Endometrial microvascular endothelial cells (primary cell): ENCODE results near the gene NTSR1. TPM values are rescaled to one million over a fixed set of nuclear protein-coding genes. Genes with fewer than 3 reads are reported as not detected.

ENCODE experiments used
- in situ Hi-C: cut with HindIII; loops from 2 replicates; pipeline ENCODE4 v1.10.0; 2017; ENCODE audit warnings: low sequenced_read_pairs, low pct_unique_long_range_greater_than_20kb; ENCODE audit errors: inconsistent ontology term
- total RNA-seq: library from RNA; depleted of rRNA; stranded (reverse); fragments of >200 nt; gene quantifications from one replicate; pipeline ENCODE4 v1.2.3, GENCODE V29; 2015; ENCODE audit errors: inconsistent ontology term

Gene NTSR1
- total RNA-seq, 1 donor from 2014 or later = 0.19 TPM

DNA sequence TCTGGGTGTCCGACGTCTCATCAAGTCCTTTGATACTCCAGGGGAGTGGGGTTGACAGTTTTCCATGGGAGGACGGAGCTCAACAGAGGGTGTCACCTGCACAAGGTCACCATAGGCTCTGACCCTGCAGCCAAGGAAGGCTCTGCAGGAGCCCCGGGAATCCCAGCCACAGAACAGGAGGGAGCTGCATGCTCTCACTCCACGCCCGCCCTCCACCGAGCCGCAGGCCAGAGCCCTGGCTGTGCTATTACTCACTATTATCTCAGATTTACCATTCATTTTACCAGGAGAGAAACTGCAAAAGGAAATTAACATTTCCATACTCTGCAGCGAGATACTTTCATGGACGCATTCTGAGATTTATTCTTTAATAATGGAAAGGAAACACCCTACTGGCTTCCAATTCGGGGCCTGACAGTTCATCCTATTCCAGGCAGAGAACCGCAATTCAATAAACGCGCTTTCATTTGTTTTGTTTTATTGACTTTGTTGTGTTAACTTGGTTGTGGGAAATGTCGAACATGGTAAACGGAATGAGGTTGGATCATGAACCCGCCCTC is 18.3 kb upstream of the NTSR1 start:
- in situ Hi-C loops = no loop called here

DNA sequence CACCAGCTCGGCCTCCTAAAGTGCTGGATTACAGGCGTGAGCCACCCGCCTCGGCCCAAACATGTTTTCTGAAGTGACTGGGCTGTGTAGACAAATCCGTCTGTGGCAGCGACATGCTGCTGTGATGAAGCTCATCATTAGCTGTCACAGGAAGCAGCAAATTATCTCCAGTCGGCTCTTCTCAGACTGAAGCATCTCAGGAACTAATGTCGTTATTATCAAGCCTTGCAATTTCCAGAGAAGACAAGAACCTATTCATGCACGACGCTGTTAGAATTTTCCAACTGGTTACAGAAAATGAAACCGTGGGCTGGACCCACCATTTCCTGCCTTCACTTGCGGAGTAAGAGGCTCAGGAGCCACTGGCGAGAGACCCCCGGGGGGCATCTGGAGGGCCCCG is 17.1 kb upstream of the NTSR1 start:
- in situ Hi-C loops = no loop called here

DNA sequence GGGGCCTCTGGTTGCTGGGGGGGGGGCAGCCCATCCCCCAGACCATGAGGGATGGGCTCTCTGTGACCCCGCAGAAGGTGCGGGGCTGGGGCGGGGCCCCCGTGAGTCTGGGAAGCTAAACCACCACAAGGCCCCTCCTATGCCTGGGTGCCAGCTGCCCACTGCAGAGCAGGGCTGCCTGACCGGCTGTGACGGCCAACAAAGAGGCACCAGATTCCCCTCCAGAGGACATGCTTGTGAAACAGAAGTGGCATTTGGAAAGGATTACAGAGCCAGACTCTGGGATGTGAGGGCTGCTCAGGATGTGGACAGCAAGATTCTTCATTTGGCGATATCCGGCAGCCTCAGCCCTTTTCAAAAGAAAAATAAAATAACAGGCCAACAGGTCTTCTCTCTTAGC is 16.5 kb upstream of the NTSR1 start:
- in situ Hi-C loops = no loop called here

DNA sequence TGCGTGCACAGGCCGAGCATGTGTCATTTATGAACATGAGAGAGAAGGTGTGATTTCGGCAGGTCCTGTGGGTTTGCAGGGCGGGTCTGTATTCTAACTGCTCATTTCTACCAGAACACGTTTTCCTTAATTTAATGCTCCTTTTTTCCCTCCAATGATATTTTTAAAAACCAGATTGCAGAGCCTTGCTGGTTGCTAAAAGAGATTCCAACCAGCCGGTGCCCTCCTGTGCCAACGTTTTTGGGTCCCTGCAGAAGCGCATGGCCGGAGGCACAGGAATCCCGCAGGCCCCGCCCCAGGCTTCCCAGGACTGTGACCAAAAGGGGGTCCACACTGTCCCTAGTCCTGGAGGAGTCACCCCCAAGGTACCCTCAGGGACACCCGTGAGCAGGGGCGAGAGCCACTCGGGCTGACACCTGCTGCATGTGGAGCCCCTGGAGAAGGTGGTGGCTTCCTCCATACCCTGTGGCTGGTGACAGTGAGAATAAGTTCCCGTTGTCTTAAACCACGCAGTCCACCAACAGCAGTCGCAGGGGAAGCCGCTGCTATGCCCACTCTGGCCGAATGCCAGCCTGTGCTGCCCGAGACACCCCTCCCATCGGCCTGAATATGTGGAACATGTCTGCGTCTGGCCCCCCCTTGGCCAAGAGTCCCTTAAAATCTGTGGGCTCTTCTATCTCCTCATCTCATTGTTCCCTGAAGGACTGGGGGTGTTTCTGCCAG is 15.7 kb upstream of the NTSR1 start:
- in situ Hi-C loops = no loop called here

DNA sequence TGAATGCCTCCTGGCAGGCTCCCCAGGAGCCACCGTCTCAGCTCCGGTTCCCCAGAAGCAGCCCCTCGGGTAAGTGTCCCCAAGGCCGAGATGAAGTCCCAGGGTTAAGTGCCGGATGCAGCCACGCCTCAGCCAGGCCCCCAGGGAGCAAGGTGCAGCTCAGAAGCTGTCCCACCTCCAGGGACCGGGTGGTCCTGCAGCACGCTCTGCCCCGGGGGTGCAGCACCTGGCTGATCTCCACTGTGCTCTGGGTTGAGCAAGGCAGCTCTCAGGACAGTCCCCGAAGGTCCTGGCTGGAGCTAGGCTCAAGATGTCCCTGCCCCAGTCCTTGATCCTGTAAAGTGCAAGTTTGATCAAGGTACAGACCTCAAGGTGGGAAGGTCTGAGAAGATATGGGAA is 15.1 kb upstream of the NTSR1 start:
- in situ Hi-C loops = no loop called here

DNA sequence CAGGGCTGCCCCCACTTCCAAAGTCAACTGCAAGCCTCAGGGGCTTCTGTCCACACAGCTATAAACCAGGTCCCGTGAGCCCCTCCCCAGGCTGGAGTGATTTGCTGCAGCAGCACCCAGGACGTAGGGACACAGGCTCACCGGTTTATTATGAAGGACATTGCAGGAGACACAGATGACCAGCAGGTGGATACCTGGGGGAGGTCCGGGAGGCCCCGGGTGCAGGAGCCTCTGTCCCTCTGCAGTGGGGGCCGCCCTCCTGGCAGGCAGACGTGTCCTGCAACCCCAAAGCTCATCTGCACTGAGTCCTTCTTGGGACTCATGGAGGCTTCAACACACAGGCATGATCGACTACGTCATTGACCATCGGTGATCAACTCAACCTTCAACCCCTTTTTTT is 14.5 kb upstream of the NTSR1 start:
- in situ Hi-C loops = no loop called here

DNA sequence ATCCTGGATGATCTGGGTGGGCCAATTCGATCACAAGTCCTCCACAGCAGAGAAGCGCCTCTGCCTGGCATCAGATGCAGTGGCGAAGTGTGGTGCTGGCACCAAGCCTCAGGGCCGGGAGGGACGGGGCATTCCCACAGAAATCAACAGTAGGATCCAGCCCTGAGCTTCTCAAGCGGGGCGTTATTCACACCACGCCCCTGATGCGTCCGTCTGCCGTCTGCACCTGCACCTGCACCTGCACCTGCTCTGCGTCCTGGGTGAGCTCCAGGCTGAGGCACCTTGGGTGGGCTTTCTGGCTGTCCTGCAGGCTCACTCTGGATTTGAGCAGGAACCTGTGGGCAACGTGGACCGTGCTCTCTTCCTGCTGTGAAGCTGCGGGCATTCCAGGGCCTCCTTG is 13.8 kb upstream of the NTSR1 start:
- in situ Hi-C loops = no loop called here

DNA sequence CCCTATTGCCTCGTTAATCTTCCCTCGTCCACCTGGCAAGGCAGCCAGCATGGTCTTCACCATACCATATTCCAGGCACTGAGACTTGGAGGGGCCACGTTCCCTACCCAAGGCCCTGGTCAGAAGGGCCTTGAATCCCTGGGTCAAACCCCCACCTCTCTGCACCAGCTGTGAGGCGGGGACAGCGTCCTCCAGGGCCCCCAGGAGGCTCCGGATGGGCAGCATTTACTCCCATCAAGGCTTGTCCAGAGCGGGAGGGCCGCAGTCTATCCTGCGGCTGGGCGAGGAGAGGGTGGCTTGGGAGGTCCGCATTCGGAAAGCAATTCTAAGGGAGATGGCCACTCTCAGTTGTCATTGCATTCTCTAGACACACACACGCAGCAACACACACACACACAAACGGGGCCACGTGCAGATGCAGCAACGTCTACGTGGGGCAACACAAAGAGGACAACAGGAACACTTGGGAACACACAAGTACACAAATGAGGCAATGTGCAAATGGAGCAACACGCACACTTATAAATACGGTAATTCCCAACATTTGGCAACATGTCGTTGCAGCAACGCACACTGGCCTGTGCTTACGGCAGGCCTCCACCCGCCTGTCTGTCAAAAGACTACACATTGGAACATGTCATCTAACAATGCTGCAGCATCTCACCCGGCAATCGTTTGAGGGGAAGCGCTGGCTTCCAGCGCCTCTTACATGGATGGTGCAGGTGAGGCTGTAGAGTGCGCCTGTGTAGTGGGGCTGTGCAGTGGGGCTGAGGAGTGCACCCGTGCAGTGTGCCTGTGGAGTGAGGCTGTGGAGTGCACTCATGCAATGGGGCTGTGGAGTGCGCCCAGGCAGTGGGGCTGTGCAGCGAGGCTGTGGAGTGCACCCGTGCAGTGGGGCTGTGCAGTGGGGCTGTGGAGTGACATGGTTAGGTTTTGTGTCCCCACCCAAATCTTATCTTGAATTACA is 12.9 kb upstream of the NTSR1 start:
- in situ Hi-C loops = no loop called here

DNA sequence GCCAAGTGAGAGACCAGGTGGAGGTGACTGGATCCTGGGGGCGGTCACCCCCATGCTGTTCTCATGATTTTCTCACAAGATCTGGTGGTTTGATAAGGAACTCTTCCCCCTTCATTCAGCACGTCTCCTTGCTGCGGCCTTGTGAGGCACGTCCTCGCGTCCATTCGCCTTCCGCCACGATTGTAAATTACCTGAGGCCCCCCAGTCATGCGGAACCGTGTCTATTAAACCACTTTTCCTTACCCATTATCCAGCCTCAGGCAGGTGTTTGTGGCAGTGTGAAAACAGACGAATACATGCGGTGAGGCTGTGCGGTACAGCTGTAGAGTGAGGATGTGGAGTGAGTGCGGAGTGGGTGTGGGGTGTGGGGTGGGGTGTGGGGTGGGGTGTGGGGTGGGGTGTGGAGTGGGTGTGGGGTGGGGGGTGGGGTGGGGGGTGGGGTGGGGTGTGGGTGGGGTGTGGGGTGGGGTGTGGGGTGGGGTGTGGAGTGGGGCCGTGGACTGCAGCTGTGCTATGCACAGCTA is 12.1 kb upstream of the NTSR1 start:
- in situ Hi-C loops = no loop called here

DNA sequence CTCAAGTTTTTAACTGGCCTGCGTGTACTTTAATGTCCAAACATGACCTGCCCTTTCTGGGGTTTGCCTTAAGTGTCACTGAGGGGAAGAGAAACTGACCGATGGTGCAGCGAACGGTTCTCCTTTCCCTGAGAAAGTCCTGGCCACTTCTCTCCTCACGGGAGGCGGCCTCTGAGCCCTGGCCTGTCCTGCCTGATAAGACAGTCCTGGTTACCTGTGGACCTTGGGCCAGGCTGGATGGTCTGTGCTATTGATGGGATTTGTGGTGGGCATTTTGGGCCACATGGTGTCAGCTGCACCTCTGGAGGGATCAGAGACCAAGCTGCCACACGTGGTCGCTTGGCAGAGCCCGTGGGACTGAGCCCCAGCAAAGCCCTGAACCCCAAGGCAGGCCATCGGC is 11.6 kb upstream of the NTSR1 start:
- in situ Hi-C loops = no loop called here

DNA sequence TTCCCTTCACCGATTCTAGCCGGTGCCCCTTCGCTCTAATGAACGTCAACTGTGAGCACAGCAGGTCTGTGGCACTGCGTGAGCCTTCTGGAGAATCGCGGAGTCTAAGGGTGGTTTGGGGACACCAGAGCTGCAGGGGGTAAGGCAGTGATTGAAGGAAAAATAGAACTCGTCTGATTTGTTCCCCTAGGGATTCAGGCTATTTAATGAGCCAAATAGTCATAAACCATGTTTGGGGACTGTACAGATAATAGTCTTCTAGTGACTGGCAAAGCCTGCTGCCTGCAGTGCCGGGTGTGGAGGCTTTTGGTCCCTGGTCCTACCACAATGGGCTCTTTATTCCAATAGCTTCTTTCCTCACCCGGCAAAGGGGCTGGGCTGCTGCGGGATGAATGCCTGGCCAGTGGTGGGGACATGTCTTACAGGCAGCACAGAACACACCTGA is 11.1 kb upstream of the NTSR1 start:
- in situ Hi-C loops = no loop called here

DNA sequence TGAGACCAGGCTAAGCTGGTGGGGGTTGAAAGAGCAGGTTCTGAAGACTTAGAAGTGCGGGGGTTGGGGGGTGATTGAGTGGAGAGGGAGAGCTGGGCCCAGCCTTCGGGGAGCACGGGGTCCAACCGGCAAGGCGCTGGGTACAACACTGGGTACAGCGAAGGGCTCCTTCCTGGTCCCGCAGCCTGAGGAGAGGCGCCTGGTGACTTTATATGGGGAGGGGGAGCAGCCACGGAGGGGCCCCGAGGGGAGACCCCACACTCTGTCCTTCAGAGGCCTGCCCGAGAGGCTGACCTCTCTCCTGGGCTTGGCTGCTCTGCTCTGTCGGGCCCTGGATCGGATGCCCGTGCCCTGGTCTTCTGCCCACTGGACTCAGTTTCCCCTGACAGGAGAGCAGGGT is 10.4 kb upstream of the NTSR1 start:
- in situ Hi-C loops = no loop called here

DNA sequence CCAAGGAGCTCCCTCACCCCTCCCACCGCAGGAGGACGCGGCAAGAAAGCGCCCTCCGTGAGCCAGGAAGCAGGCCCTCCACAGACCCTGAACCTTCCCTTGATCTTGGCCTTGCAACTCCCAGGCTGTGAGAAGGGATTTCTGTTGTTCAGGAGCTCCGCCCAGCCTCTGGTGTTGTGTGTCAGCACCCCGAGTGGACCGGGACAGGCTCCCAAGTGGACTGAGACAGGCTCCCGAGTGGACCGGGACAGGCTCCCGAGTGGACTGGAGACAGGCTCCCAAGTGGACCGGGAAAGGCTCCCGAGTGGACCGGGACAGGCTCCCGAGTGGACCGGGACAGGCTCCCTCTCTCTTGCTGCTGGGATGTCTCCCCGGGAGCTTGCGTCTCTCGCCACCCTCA is 9.3 kb upstream of the NTSR1 start:
- in situ Hi-C loops = no loop called here

DNA sequence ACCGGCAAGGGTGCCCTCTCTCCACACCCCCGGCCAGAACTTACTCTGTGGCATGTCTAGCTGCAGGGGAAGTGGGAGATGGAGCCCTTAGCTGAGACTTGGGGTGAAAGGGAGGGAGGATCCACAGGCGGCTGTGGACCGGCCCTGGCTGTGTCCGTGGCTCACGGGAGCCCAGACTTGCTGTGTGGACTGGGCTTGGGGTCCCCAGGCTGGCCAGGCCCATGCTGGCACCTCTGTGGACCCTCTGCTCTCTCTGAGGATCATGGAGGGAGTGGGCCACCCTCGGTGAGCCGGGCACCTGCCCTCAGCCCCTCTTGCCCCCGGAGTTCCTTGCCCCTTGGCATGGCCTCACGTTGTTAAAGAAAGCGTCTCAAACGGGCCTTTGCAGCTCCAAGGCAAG is 8.9 kb upstream of the NTSR1 start:
- in situ Hi-C loops = no loop called here

DNA sequence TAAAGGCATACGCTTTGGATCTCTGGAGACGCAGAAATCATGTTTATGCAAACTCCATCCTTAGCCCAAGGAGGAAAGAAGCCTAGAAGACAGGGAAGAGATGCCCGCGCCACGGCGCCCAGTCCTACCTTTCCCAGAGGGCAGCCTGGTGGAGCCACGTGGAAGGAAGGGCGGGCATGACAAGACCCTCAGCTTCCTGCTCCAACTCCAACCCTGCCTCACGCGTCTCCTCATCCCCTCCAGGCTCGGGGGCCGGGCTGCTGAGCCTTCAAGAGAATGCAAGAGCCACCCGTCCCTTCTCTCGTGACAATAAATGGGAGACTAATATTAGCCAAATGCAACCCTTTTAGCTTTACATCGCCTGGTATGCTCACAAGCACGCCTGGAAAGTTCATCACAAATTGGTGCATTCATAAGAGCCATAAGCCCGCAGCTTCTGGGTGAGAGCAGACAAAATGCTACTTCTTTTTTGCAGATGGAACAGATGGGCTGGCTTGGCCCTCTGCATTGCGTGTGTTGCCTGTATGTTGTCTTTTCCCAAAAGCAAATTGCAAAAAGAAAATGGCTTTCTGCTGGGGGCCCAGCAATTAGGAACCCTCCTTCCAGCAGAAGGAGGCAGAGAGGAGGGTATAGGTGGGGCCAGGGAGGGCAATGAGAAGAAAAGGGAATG is 8.2 kb upstream of the NTSR1 start:
- in situ Hi-C loops = no loop called here

DNA sequence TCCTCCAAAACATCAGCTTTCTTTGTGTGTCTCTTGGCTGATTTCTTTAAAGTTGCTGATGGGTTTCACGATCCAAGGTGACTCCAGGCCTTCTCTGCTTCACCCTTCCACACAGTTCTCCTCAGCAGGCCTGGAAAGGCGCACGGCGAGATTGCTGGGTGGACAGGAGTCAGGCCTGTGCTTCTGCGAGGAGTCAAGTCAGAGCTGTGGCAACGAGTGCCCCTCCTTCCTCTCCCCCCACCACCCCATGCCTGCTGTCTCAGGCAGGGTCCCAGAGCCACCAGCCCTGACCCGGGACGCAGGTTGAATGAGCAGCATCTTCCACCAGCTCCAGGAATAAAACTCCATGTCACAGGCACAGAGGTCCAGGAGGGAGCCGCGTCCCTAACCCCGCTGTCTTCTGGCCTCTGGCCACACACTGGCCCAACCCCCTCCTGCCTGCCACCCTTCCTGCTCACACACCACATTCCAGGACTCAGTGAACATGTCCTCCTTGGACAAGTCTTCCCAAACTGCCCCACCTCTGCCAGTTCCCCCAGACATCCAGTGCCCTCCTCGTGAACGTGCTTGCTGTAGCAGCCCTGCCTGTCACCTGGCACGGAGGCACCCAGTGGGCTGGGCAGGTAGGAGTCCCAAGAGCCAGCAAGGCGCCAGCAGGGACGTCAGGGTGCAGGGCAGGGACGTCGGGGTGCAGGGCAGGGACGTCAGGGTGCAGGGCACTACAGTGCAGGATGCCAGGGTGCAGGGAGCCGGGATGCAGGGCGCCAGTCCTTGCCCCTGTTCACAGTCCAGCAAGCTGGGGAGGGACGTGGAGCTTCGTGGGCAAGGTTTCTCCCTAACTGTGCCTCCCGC is 7.2 kb upstream of the NTSR1 start:
- in situ Hi-C loops = no loop called here

DNA sequence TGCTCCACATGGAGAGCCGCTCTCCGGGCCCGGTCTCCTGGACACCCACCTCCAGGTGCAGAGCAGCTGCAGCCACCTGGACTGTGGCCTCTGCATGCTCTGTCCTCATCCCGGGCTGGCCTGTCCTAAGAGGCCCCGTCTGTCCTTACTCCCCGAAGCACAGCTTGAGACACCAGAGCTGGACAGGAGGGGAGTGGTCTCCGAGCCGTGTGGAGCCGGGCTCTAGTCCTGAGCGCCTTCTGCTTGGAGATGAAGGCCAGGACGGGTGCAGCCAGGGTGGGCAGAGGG is 6.7 kb upstream of the NTSR1 start:
- in situ Hi-C loops = no loop called here
